Left kidney (tissue), 2 donors: ENCODE measurements around the gene PRRX1. TPM values are rescaled to one million over a fixed set of nuclear protein-coding genes. Genes with fewer than 3 reads are reported as not detected.

ENCODE experiments used
- DNase-seq: peaks from one replicate; pipeline ENCODE4 v3.0.0-alpha.2; 2013
- polyA plus RNA-seq: library from polyadenylated mRNA; unstranded; fragments of 120-200 nt; gene quantifications from one replicate; pipeline ENCODE4 v1.2.1, GENCODE V29; 2013; ENCODE audit not compliant: insufficient read length

PRRX1 gene
- polyA plus RNA-seq, 1 donor: 1.4 TPM

GRCh38 chr1:170720661-170721060, 56.7 kb downstream of the PRRX1 start:
- no peak for DNase-seq

GRCh38 chr1:170721621-170722020, 57.7 kb downstream of the PRRX1 start:
- DNase-seq: no peak

- DNase-seq: no peak
These were observed 59.6 kb downstream of the PRRX1 start for GRCh38 chr1:170723518-170723917.

- DNase-seq: no peak
These were observed 61.4 kb downstream of the PRRX1 start for GRCh38 chr1:170725326-170725725.

GRCh38 chr1:170727963-170728362, 64.0 kb downstream of the PRRX1 start:
- no peak for DNase-seq

- DNase-seq: no peak
These were observed 65.5 kb downstream of the PRRX1 start for GRCh38 chr1:170729225-170730002.

- no peak for DNase-seq
These were observed 66.1 kb downstream of the PRRX1 start for GRCh38 chr1:170730014-170730413.

- DNase-seq: no peak
These were observed 66.5 kb downstream of the PRRX1 start for GRCh38 chr1:170730438-170730837.

- DNase-seq: no peak
These were observed 67.8 kb downstream of the PRRX1 start for GRCh38 chr1:170731566-170732251.

GRCh38 chr1:170732252-170732588, 68.3 kb downstream of the PRRX1 start:
- no peak for DNase-seq

GRCh38 chr1:170734412-170735175, 70.7 kb downstream of the PRRX1 start:
- DNase-seq: no peak

- no peak for DNase-seq
These were observed 71.7 kb downstream of the PRRX1 start for GRCh38 chr1:170735366-170736263.

- no peak for DNase-seq
These were observed 75.9 kb downstream of the PRRX1 start for GRCh38 chr1:170739803-170740202.

GRCh38 chr1:170741678-170742077, 77.7 kb downstream of the PRRX1 start:
- no peak for DNase-seq

- DNase-seq: no peak
These were observed 78.7 kb downstream of the PRRX1 start for GRCh38 chr1:170742600-170742999.

GRCh38 chr1:170743083-170743482, 79.2 kb downstream of the PRRX1 start:
- DNase-seq: no peak

GRCh38 chr1:170749549-170749948, 85.6 kb downstream of the PRRX1 start:
- DNase-seq: no peak

GRCh38 chr1:170749959-170750358, 86.0 kb downstream of the PRRX1 start:
- no peak for DNase-seq

- DNase-seq: no peak
These were observed 91.9 kb downstream of the PRRX1 start for GRCh38 chr1:170755795-170756194.

- no peak for DNase-seq
These were observed 95.1 kb downstream of the PRRX1 start for GRCh38 chr1:170758992-170759391.

GRCh38 chr1:170765279-170765678, 101.3 kb downstream of the PRRX1 start:
- no peak for DNase-seq

- no peak for DNase-seq
These were observed 101.9 kb downstream of the PRRX1 start for GRCh38 chr1:170765712-170766330.
